NT2/D1 (cell line): Measurements from ENCODE around the gene TBC1D7.

Experiments used
- SUZ12 ChIP-seq: IDR thresholded peaks from 2 replicates; pipeline ENCODE4 v1.6.1; 2011; ENCODE audit not compliant: insufficient read length, insufficient read depth; ENCODE audit errors: extremely low read depth
- ZNF274 ChIP-seq: IDR thresholded peaks from 2 replicates; pipeline ENCODE4 v1.6.1; 2011; ENCODE audit warnings: mild to moderate bottlenecking, low read depth, low read length

DNA sequence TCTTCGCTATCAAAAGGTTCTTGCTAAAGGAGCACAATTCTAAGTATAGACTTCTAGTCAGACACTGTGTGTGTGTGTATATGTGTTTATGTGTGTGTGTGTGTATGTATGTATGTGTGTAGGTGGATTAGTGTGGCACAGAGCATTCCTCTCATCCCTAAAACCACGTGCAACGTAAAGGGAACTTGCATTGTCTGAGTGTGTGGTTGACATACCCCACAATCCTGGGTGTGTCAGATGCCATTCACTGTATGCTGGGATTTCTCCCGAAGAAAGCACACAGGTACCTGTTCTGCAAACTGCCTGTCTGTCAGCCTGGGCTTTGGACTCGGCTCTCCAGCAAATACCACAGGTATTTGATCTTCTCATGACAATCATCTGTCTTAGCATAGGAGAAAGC, 42.3 kb upstream of the TBC1D7 start:
- TF ChIP-seq ZNF274, result no peak
- no peak for TF ChIP-seq SUZ12
